Iris pigment epithelial cell (primary cell): ENCODE results near the gene ZFAND2A.

Experiments
- DNase-seq: peaks from one replicate; pipeline ENCODE4 v3.0.0-alpha.2; 2011; ENCODE audit warnings: low read depth

The ZFAND2A gene

GRCh38 chr7:1106793-1107421 lies 53.1 kb downstream of the ZFAND2A start:
- DNase-seq: no peak

GRCh38 chr7:1106063-1106792 lies 53.8 kb downstream of the ZFAND2A start:
- DNase-seq: no peak

GRCh38 chr7:1105189-1105588 lies 54.8 kb downstream of the ZFAND2A start:
- no peak for DNase-seq

- no peak for DNase-seq
These were observed 55.3 kb downstream of the ZFAND2A start for GRCh38 chr7:1104516-1105179.

GRCh38 chr7:1103789-1104515 lies 56.0 kb downstream of the ZFAND2A start:
- no peak for DNase-seq

GRCh38 chr7:1103009-1103788 lies 56.8 kb downstream of the ZFAND2A start:
- DNase-seq: no peak
